NCI-H510A (cell line): Measurements from ENCODE around the gene IFNA21.
"Not testable (repeated sequence)": the region's sequence is repeated elsewhere in the genome, so short reads cannot be mapped to it uniquely, and the experiment has no call there.

Experiments
- DNase-seq: peaks from one replicate; lab custom pipeline; 2025; lab: John Stamatoyannopoulos, UW

IFNA21 gene

GRCh38 chr9:21166560-21166959 is at the start of gene IFNA21:
IFNA21 (minus strand) TSS chr9:21166660; CDS start chr9:21166612, 48 bp downstream.
- DNase-seq = not testable (repeated sequence)

GRCh38 chr9:21213411-21214326 is 47.2 kb upstream of the IFNA21 start:
- not testable (repeated sequence) for DNase-seq

- not testable (repeated sequence) for DNase-seq
Observed at GRCh38 chr9:21212160-21212559, 45.7 kb upstream of the IFNA21 start.

- not testable (repeated sequence) for DNase-seq
Observed at GRCh38 chr9:21210782-21211181, 44.3 kb upstream of the IFNA21 start.

- DNase-seq = no peak
Observed at GRCh38 chr9:21210311-21210710, 43.9 kb upstream of the IFNA21 start.

- DNase-seq = not testable (repeated sequence)
Observed at GRCh38 chr9:21207043-21207442, 40.6 kb upstream of the IFNA21 start, which contains the start of gene IFNA10. IFNA10 (minus strand) TSS chr9:21207143; CDS start chr9:21207097, 46 bp downstream.

- DNase-seq = no peak
Observed at GRCh38 chr9:21205204-21205603, 38.7 kb upstream of the IFNA21 start.

GRCh38 chr9:21202105-21202504 is 35.6 kb upstream of the IFNA21 start, which contains the start of gene IFNA7:
IFNA7 (minus strand) TSS chr9:21202205; CDS start chr9:21202165, 40 bp downstream.
- DNase-seq = not testable (repeated sequence)

GRCh38 chr9:21194867-21195776 is 28.7 kb upstream of the IFNA21 start:
- not testable (repeated sequence) for DNase-seq

- DNase-seq = not testable (repeated sequence)
Observed at GRCh38 chr9:21187487-21187886, 21.0 kb upstream of the IFNA21 start, which contains the start of gene IFNA4. IFNA4 (minus strand) TSS chr9:21187587; CDS start chr9:21187531, 56 bp downstream.

GRCh38 chr9:21182810-21183736 is 16.6 kb upstream of the IFNA21 start:
- DNase-seq = not testable (repeated sequence)

GRCh38 chr9:21174671-21175070 is 8.2 kb upstream of the IFNA21 start:
- DNase-seq = no peak

GRCh38 chr9:21172156-21172555 is 5.7 kb upstream of the IFNA21 start:
- DNase-seq = no peak

GRCh38 chr9:21171351-21171750 is 4.9 kb upstream of the IFNA21 start:
- no peak for DNase-seq

GRCh38 chr9:21165516-21165915 is 944 bp downstream of the IFNA21 start:
- no peak for DNase-seq

GRCh38 chr9:21160178-21160577 is 6.3 kb downstream of the IFNA21 start:
- DNase-seq = no peak

GRCh38 chr9:21155501-21155900 is 11.0 kb downstream of the IFNA21 start:
- no peak for DNase-seq

GRCh38 chr9:21154018-21154608 is 12.3 kb downstream of the IFNA21 start:
- DNase-seq = no peak

- DNase-seq = no peak
Observed at GRCh38 chr9:21153336-21154017, 13.0 kb downstream of the IFNA21 start.

GRCh38 chr9:21144603-21145002 is 21.9 kb downstream of the IFNA21 start:
- no peak for DNase-seq
